GM12878 (cell line): ENCODE data around the gene FAM170B. TPM values are rescaled to one million over a fixed set of nuclear protein-coding genes. Genes with fewer than 3 reads are reported as not detected.

Experiments
- ATAC-seq: fragments of 200-7000 bp; cut with Tn5 transposase; 3 replicates; pipeline ENCODE4 v1.9.1; 2020; ENCODE audit warnings: mild to moderate bottlenecking, moderate library complexity
- BruUV-seq: library from RNA; stranded (reverse); fragments of 400-500 nt; replicated peaks from 2 replicates; lab custom pipeline; 2021; lab: Mats Ljungman, UMichigan
- CTCF ChIA-PET: fragments of 300-600 bp; sonication (Branson Sonifier 250); formaldehyde crosslinking; extraction: SDS; loops from one replicate; lab custom pipeline; 2021; ENCODE audit warnings: inconsistent platforms; lab: Yijun Ruan, JAX
- POLR2A ChIA-PET: fragments of 350-600 bp; formaldehyde crosslinking; extraction: SDS; loops from one replicate; lab custom pipeline; 2021; ENCODE audit warnings: inconsistent platforms; lab: Charles Lee
- RAD21 ChIA-PET: fragments of 300-600 bp; sonication (Branson Sonifier 250); formaldehyde crosslinking; loops from one replicate; lab custom pipeline; 2023; ENCODE audit warnings: antibody characterized with exemption; ENCODE audit not compliant: unreplicated experiment; lab: Charles Lee
- SMC1A ChIA-PET: fragments of 300-600 bp; sonication (Branson Sonifier 250); formaldehyde crosslinking; loops from one replicate; lab custom pipeline; 2023; ENCODE audit not compliant: unreplicated experiment, uncharacterized antibody; lab: Charles Lee
- DNase-seq: peaks from one replicate; pipeline ENCODE4 v3.0.0-alpha.2; 2011; ENCODE audit warnings: low read depth, low spot score
- FAIRE-seq: peaks from 3 replicates; lab custom pipeline; 2011; peaks lifted over from hg19 to GRCh38; lab: Jason Lieb, UNC
- H2AFZ ChIP-seq: 2 replicates; pipeline ENCODE4 v1.6.0; 2011; ENCODE audit warnings: low read depth, low read length, control low read depth; ENCODE audit not compliant: control insufficient read depth
- H3K27ac ChIP-seq: 2 replicates; pipeline ENCODE4 v1.5.1; 2011; ENCODE audit warnings: control low read depth; ENCODE audit not compliant: control insufficient read depth, insufficient read depth
- H3K27me3 ChIP-seq, 2 experiments: replicated peaks in 1 of 2; 2 replicates each; pipeline versions ENCODE4 v1.6.0 to v1.6.1; 2011; ENCODE audit warnings: low read length in 1 of 2; ENCODE audit not compliant: control insufficient read depth in 2 of 2, insufficient read depth in 2 of 2
- H3K36me3 ChIP-seq, 2 experiments: 2 replicates each; pipeline ENCODE4 v1.5.1; 2011; ENCODE audit warnings: low read length in 1 of 2; ENCODE audit not compliant: control insufficient read depth in 2 of 2, insufficient read depth in 2 of 2
- H3K4me1 ChIP-seq: 2 replicates; pipeline ENCODE4 v1.6.1; 2011; ENCODE audit warnings: mild to moderate bottlenecking, low read length, moderate library complexity, mixed read lengths; ENCODE audit not compliant: control insufficient read depth, insufficient read depth
- H3K4me2 ChIP-seq: 2 replicates; pipeline ENCODE4 v1.6.0; 2011; ENCODE audit warnings: control low read depth; ENCODE audit not compliant: control insufficient read depth, insufficient read depth
- H3K4me3 ChIP-seq: fragments of 200-600 bp; sonication (generic); 2 replicates; pipeline ENCODE4 v1.5.1; 2016
- H3K79me2 ChIP-seq: 2 replicates; pipeline ENCODE4 v1.6.0; 2011; ENCODE audit warnings: low read length; ENCODE audit not compliant: control insufficient read depth, insufficient read depth
- H3K9ac ChIP-seq: 2 replicates; pipeline ENCODE4 v1.8.0; 2011; ENCODE audit warnings: low read length, control low read depth, mixed read lengths; ENCODE audit not compliant: control insufficient read depth, insufficient read depth
- H3K9me3 ChIP-seq: replicated peaks from 3 replicates; pipeline ENCODE4 v1.5.1; 2011; ENCODE audit warnings: mild to moderate bottlenecking, low read length; ENCODE audit not compliant: control insufficient read depth, insufficient read depth
- H4K20me1 ChIP-seq: 2 replicates; pipeline ENCODE4 v1.6.0; 2011; ENCODE audit not compliant: control insufficient read depth, insufficient read depth
- FOXK2 ChIP-seq: fragments of 450-650 bp; IDR thresholded peaks from 2 replicates; pipeline ENCODE4 v1.6.1; 2017; ENCODE audit warnings: mild to moderate bottlenecking, moderate library complexity
- WRNIP1 ChIP-seq: IDR thresholded peaks from 2 replicates; pipeline ENCODE4 v1.6.1; 2011; ENCODE audit warnings: low read depth, low read length, improper control_type of control experiment, borderline replicate concordance
- ZNF622 ChIP-seq: fragments of 450-650 bp; IDR thresholded peaks from 2 replicates; pipeline ENCODE4 v1.6.1; 2017; ENCODE audit warnings: mild to moderate bottlenecking, inconsistent platforms
- WGBS: methylation state at CpG from one replicate; pipeline ENCODE4 v1.1.6; 2016; ENCODE audit warnings: low lambda C conversion rate; ENCODE audit not compliant: insufficient replicate concordance, insufficient coverage; ENCODE audit errors: missing lambda C conversion rate; 5-methylcytosine and 5-hydroxymethylcytosine counted together
- in situ Hi-C: fragments of 300-500 bp; cut with MboI; formaldehyde crosslinking; loops from 9 replicates; pipeline ENCODE4 v1.14.3; 2018; ENCODE audit warnings: mixed read lengths
- intact Hi-C: fragments of 100-400 bp; cut with micrococcal nuclease; formaldehyde crosslinking; loops from one replicate; pipeline ENCODE4 v1.14.2; 2022; ENCODE audit not compliant: unreplicated experiment
- polyA plus RNA-seq, 11 experiments: library from polyadenylated mRNA; depleted of rRNA in 4 of 11; unstranded in 6 of 11; stranded (reverse) in 5 of 11; fragments of >200 nt; fragmentation: Nextera tagmentation in 4 of 11; fragmentation: Illumina TruSeq in 1 of 11; extraction: Ambion mirVana in 4 of 11; extraction: Trizol in 1 of 11; gene quantifications; 1 replicate in 1 of 11; 2 replicates in 10 of 11; pipeline versions ENCODE4 v1.2.1 to v1.2.3, GENCODE V29; 2011 to 2016; ENCODE audit warnings: inconsistent platforms in 2 of 11, missing spikeins in 2 of 11, low read depth in 1 of 11
- total RNA-seq, 4 experiments: library from RNA; depleted of rRNA in 3 of 4; stranded (reverse); fragments of >200 nt in 3 of 4; fragmentation: Illumina TruSeq in 1 of 4; extraction: Trizol in 1 of 4; gene quantifications; 2 replicates each; pipeline versions ENCODE4 v1.2.1 to v1.2.3, GENCODE V29; 2013 to 2021
- TF ChIP-seq, protein P1 (sequence below): fragments of 450-650 bp; formaldehyde crosslinking; IDR thresholded peaks from 2 replicates; pipeline ENCODE4 v1.4.0; 2020; ENCODE audit warnings: mild to moderate bottlenecking, moderate library complexity

The FAM170B gene
- total and polyA plus RNA-seq, 10 of the 15 experiments (the other 5 are each of a cell fraction or from before 2014, with no cell fraction given) = not detected

DNA sequence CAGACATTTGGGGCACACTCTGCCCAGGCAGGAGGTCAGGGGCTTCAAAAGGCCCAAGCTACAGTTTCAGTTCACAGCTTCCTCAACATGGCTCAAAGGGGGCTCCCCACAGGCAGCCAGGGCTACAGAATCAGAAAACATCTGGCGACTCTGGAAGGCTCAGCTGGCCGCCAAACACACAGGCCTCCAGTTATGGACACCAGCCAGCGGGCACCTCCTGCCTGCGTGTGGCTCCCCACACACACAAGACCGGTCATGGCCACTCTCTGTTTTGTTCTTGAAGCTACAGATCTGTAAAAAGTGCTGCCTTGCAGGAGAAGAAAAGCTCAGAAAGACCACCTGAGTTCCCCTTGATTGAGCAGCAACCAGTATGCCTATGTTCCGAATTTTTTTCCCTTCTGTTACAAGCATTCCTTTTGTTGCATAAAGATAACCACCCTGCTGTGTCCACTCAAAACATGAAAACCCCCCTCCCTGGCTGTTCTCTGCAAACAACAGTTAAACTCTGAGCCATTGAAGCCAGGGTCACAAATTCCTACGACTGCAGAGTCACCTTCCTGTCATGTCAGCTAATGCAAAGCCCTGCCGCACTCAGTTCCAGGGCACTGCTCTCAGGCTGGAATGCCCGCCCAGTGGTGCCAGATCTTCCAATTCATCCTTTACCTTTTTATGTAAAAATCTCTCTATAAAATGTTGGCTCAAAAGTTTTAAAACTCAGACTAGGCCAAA lies 52.1 kb downstream of the FAM170B start:
- FAIRE-seq (no peak), DNase-seq (no peak), ATAC-seq (no peak)
- intact Hi-C loops = no loop called here
- Histone ChIP-seq H3K4me1 (peaks cover 6% of the 10 kb centered on the region), H3K4me2 (no peak overlapping the region), H2AFZ (no peak overlapping the region), H3K36me3 (no peaks in the 10 kb centered on the region), H3K27ac (no peak overlapping the region), H3K9ac (no peak overlapping the region), H4K20me1 (no peaks in the 10 kb centered on the region), H3K79me2 (no peaks in the 10 kb centered on the region), H3K9me3 (peaks cover 2% of the 10 kb centered on the region; the same call in 1 of the 3 replicates), H3K27me3 (no peaks in the 10 kb centered on the region; a peak in 1 of 4 replicates), H3K4me3 (no peak overlapping the region)
- ChIA-PET SMC1A (interaction anchor here (0.8 to 1.7 kb wide), 4 partner anchors 13 to 321 kb away, joined by 3 to 5 read pairs (median 4); no protein-coding TSS in a partner anchor), CTCF (no interaction called here), RAD21 (interaction anchor here (0.8 kb wide), 1 partner anchor 71 kb away, joined by 3 read pairs; no protein-coding TSS in a partner anchor), POLR2A (interaction anchor here (0.8 kb wide), 1 partner anchor 9 kb away, joined by 3 read pairs; no protein-coding TSS in a partner anchor)
- TF ChIP-seq, protein P1, sequence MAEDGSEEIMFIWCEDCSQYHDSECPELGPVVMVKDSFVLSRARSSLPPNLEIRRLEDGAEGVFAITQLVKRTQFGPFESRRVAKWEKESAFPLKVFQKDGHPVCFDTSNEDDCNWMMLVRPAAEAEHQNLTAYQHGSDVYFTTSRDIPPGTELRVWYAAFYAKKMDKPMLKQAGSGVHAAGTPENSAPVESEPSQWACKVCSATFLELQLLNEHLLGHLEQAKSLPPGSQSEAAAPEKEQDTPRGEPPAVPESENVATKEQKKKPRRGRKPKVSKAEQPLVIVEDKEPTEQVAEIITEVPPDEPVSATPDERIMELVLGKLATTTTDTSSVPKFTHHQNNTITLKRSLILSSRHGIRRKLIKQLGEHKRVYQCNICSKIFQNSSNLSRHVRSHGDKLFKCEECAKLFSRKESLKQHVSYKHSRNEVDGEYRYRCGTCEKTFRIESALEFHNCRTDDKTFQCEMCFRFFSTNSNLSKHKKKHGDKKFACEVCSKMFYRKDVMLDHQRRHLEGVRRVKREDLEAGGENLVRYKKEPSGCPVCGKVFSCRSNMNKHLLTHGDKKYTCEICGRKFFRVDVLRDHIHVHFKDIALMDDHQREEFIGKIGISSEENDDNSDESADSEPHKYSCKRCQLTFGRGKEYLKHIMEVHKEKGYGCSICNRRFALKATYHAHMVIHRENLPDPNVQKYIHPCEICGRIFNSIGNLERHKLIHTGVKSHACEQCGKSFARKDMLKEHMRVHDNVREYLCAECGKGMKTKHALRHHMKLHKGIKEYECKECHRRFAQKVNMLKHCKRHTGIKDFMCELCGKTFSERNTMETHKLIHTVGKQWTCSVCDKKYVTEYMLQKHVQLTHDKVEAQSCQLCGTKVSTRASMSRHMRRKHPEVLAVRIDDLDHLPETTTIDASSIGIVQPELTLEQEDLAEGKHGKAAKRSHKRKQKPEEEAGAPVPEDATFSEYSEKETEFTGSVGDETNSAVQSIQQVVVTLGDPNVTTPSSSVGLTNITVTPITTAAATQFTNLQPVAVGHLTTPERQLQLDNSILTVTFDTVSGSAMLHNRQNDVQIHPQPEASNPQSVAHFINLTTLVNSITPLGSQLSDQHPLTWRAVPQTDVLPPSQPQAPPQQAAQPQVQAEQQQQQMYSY (CRISPR knock-in tag) = no peak
- TF ChIP-seq WRNIP1 (no peak), FOXK2 (no peak), ZNF622 (no peak)
- WGBS = 46% methylated on average over 9 of the region's 9 CpGs
- in situ Hi-C loops = no loop called here
- no TSS peak for BruUV-seq

Other genes starting within 250 kb of the FAM170B start
- gene LRRC18, start 194.2 kb downstream of the FAM170B start, total RNA-seq (2014; rRNA removed) = 0.17 TPM in 1 of 2 replicates, not detected in the other
- not detected in 2 replicates for gene LRRC18, start 194.2 kb downstream of the FAM170B start, total RNA-seq (2014; rRNA removed; fragmentation: Illumina TruSeq; extraction: Trizol)
- not detected in 2 replicates for gene LRRC18, start 194.2 kb downstream of the FAM170B start, total RNA-seq (2021)
- not detected in 2 replicates for gene LRRC18, start 194.2 kb downstream of the FAM170B start, polyA plus RNA-seq (2011; rRNA removed)
- gene LRRC18, start 194.2 kb downstream of the FAM170B start, polyA plus RNA-seq (2014; fragmentation: Illumina TruSeq; extraction: Trizol) = not detected in 2 replicates
- under 1 TPM in 1 of 2 experiments, not detected in 1; 0.31 TPM for gene LRRC18, start 194.2 kb downstream of the FAM170B start, polyA plus RNA-seq (2014; fragmentation: Nextera tagmentation; extraction: Ambion mirVana)
- gene LRRC18, start 194.2 kb downstream of the FAM170B start, polyA plus RNA-seq (2014; rRNA removed) = not detected in 2 replicates
- under 1 TPM; 0.16 to 0.47 TPM for gene LRRC18, start 194.2 kb downstream of the FAM170B start, polyA plus RNA-seq (2016; fragmentation: Nextera tagmentation; extraction: Ambion mirVana)
- not detected in 2 replicates for gene VSTM4, start 18.5 kb downstream of the FAM170B start, total RNA-seq (2014; rRNA removed)
- gene VSTM4, start 18.5 kb downstream of the FAM170B start, total RNA-seq (2014; rRNA removed; fragmentation: Illumina TruSeq; extraction: Trizol) = not detected in 2 replicates
- gene VSTM4, start 18.5 kb downstream of the FAM170B start, total RNA-seq (2021) = 0.08 TPM in 1 of 2 replicates, not detected in the other
- gene VSTM4, start 18.5 kb downstream of the FAM170B start, polyA plus RNA-seq (2011; rRNA removed) = 0.14 TPM in 2 replicates
- 0.01 TPM in 1 of 2 replicates, not detected in the other for gene VSTM4, start 18.5 kb downstream of the FAM170B start, polyA plus RNA-seq (2014; fragmentation: Illumina TruSeq; extraction: Trizol)
- under 1 TPM in 1 of 2 experiments, not detected in 1; 0.02 TPM for gene VSTM4, start 18.5 kb downstream of the FAM170B start, polyA plus RNA-seq (2014; fragmentation: Nextera tagmentation; extraction: Ambion mirVana)
- not detected in 2 replicates for gene VSTM4, start 18.5 kb downstream of the FAM170B start, polyA plus RNA-seq (2014; rRNA removed)
- not detected for gene VSTM4, start 18.5 kb downstream of the FAM170B start, polyA plus RNA-seq (2016; fragmentation: Nextera tagmentation; extraction: Ambion mirVana)
- gene TMEM273, start 54.4 kb upstream of the FAM170B start, total RNA-seq (2014; rRNA removed) = 26.5 and 30.6 TPM in 2 replicates
- 24.0 and 26.3 TPM in 2 replicates for gene TMEM273, start 54.4 kb upstream of the FAM170B start, total RNA-seq (2014; rRNA removed; fragmentation: Illumina TruSeq; extraction: Trizol)
- 20.9 and 23.5 TPM in 2 replicates for gene TMEM273, start 54.4 kb upstream of the FAM170B start, total RNA-seq (2021)
- gene TMEM273, start 54.4 kb upstream of the FAM170B start, polyA plus RNA-seq (2011; rRNA removed) = 46.3 and 47.3 TPM in 2 replicates
- gene TMEM273, start 54.4 kb upstream of the FAM170B start, polyA plus RNA-seq (2014; fragmentation: Illumina TruSeq; extraction: Trizol) = 35.6 and 41.3 TPM in 2 replicates
- gene TMEM273, start 54.4 kb upstream of the FAM170B start, polyA plus RNA-seq (2014; fragmentation: Nextera tagmentation; extraction: Ambion mirVana) = 10 to 100 TPM; 25.6 to 28.6 TPM
- 33.9 and 40.4 TPM in 2 replicates for gene TMEM273, start 54.4 kb upstream of the FAM170B start, polyA plus RNA-seq (2014; rRNA removed)
- gene TMEM273, start 54.4 kb upstream of the FAM170B start, polyA plus RNA-seq (2016; fragmentation: Nextera tagmentation; extraction: Ambion mirVana) = 10 to 100 TPM; 10.3 to 12.2 TPM
- gene C10orf71, start 165.1 kb upstream of the FAM170B start, total RNA-seq (2014; rRNA removed) = not detected in 2 replicates
- not detected in 2 replicates for gene C10orf71, start 165.1 kb upstream of the FAM170B start, total RNA-seq (2014; rRNA removed; fragmentation: Illumina TruSeq; extraction: Trizol)
- gene C10orf71, start 165.1 kb upstream of the FAM170B start, total RNA-seq (2021) = not detected in 2 replicates
- gene C10orf71, start 165.1 kb upstream of the FAM170B start, polyA plus RNA-seq (2011; rRNA removed) = not detected in 2 replicates
- not detected in 2 replicates for gene C10orf71, start 165.1 kb upstream of the FAM170B start, polyA plus RNA-seq (2014; fragmentation: Illumina TruSeq; extraction: Trizol)
- not detected for gene C10orf71, start 165.1 kb upstream of the FAM170B start, polyA plus RNA-seq (2014; fragmentation: Nextera tagmentation; extraction: Ambion mirVana)
- not detected in 2 replicates for gene C10orf71, start 165.1 kb upstream of the FAM170B start, polyA plus RNA-seq (2014; rRNA removed)
- gene C10orf71, start 165.1 kb upstream of the FAM170B start, polyA plus RNA-seq (2016; fragmentation: Nextera tagmentation; extraction: Ambion mirVana) = not detected